PC-3 (cell line): Measurements from ENCODE around the gene LTBP3. TPM values are rescaled to one million over a fixed set of nuclear protein-coding genes. Genes with fewer than 3 reads are reported as not detected.

Source experiments
- ATAC-seq: fragments of 200-7000 bp; cut with Tn5 transposase; 2 replicates; pipeline ENCODE4 v1.9.1; 2020; ENCODE audit warnings: mild to moderate bottlenecking, moderate library complexity
- BruUV-seq: library from RNA; stranded (reverse); fragments of 400-500 nt; replicated peaks from 2 replicates; lab custom pipeline; 2021; lab: Mats Ljungman, UMichigan
- CTCF ChIA-PET: fragments of 300-600 bp; sonication (Branson Sonifier 250); formaldehyde crosslinking; loops from one replicate; lab custom pipeline; 2022; ENCODE audit warnings: antibody characterized with exemption; lab: Charles Lee
- POLR2A ChIA-PET: fragments of 300-600 bp; sonication (Branson Sonifier 250); formaldehyde crosslinking; loops from one replicate; lab custom pipeline; 2022; ENCODE audit warnings: antibody characterized with exemption; ENCODE audit not compliant: unreplicated experiment; lab: Charles Lee
- DNase-seq: peaks from one replicate; pipeline ENCODE4 v3.0.0-alpha.2; 2015
- H2AFZ ChIP-seq: fragments of 300-600 bp; sonication (generic); 2 replicates; pipeline ENCODE4 v1.6.0; 2016; ENCODE audit warnings: antibody characterized with exemption, low read length
- H3F3A ChIP-seq: fragments of 300-600 bp; sonication (generic); one replicate; pipeline ENCODE4 v1.6.0; 2017; ENCODE audit warnings: antibody characterized with exemption, low read length, control low read depth, mild to moderate bottlenecking; ENCODE audit not compliant: unreplicated experiment
- H3K27ac ChIP-seq: fragments of 300-600 bp; sonication (generic); 2 replicates; pipeline ENCODE4 v1.5.1; 2016; ENCODE audit warnings: mild to moderate bottlenecking, low read length
- H3K27me3 ChIP-seq: fragments of 300-600 bp; sonication (generic); 2 replicates; pipeline ENCODE4 v1.6.1; 2016; ENCODE audit warnings: low read length, mixed read lengths
- H3K36me3 ChIP-seq: fragments of 300-600 bp; sonication (generic); 2 replicates; pipeline ENCODE4 v1.6.1; 2016; ENCODE audit warnings: low read depth, mixed run types, low read length, mixed read lengths
- H3K4me1 ChIP-seq: fragments of 300-600 bp; sonication (generic); 2 replicates; pipeline ENCODE4 v1.5.1; 2016; ENCODE audit warnings: low read length; ENCODE audit not compliant: insufficient read depth
- H3K4me2 ChIP-seq: fragments of 300-600 bp; sonication (generic); 2 replicates; pipeline ENCODE4 v1.6.0; 2016; ENCODE audit warnings: low read length
- H3K4me3 ChIP-seq: fragments of 300-600 bp; sonication (generic); 2 replicates; pipeline ENCODE4 v1.5.1; 2016; ENCODE audit warnings: mild to moderate bottlenecking, low read length, mixed read lengths
- H3K79me2 ChIP-seq: fragments of 300-600 bp; sonication (generic); 2 replicates; pipeline ENCODE4 v1.6.1; 2017; ENCODE audit warnings: low read length, mixed read lengths
- H3K9ac ChIP-seq: fragments of 300-600 bp; sonication (generic); 2 replicates; pipeline ENCODE4 v1.6.0; 2016; ENCODE audit warnings: mild to moderate bottlenecking, low read length
- H3K9me2 ChIP-seq: fragments of 300-600 bp; sonication (generic); replicated peaks from 2 replicates; pipeline ENCODE4 v1.6.1; 2016; ENCODE audit warnings: mixed run types, low read length, mixed read lengths
- H3K9me3 ChIP-seq: fragments of 300-600 bp; sonication (generic); 2 replicates; pipeline ENCODE4 v1.6.1; 2016; ENCODE audit warnings: low read length, mixed read lengths
- H4K20me1 ChIP-seq: fragments of 300-600 bp; sonication (generic); 2 replicates; pipeline ENCODE4 v1.6.1; 2016; ENCODE audit warnings: low read length, mixed read lengths
- EZH2 ChIP-seq: fragments of 300-600 bp; sonication (generic); IDR thresholded peaks from one replicate; pipeline ENCODE4 v1.6.1; 2017; ENCODE audit warnings: antibody characterized with exemption, mild to moderate bottlenecking, low read length; ENCODE audit not compliant: unreplicated experiment
- EZH2phosphoT487 ChIP-seq: fragments of 300-600 bp; sonication (generic); IDR thresholded peaks from 2 replicates; pipeline ENCODE4 v1.6.1; 2018; ENCODE audit warnings: mild to moderate bottlenecking, antibody characterized with exemption, low read length, borderline replicate concordance
- intact Hi-C: fragments of 100-400 bp; cut with micrococcal nuclease; formaldehyde crosslinking; loops from 2 replicates; pipeline ENCODE4 v1.9.0; 2023
- total RNA-seq: library from RNA; depleted of rRNA; stranded (reverse); fragments of >200 nt; gene quantifications from 2 replicates; pipeline ENCODE4 v1.2.3, GENCODE V29; 2014
- TF ChIP-seq, protein P1 (sequence below): fragments of 300-600 bp; sonication (generic); conservative IDR thresholded peaks from 2 replicates; pipeline ENCODE4 v1.5.1; 2017; ENCODE audit warnings: antibody characterized with exemption, low read depth, mild to moderate bottlenecking, low read length

The LTBP3 gene
- total RNA-seq, 1 experiment from 2014 or later, result 197 TPM

DNA sequence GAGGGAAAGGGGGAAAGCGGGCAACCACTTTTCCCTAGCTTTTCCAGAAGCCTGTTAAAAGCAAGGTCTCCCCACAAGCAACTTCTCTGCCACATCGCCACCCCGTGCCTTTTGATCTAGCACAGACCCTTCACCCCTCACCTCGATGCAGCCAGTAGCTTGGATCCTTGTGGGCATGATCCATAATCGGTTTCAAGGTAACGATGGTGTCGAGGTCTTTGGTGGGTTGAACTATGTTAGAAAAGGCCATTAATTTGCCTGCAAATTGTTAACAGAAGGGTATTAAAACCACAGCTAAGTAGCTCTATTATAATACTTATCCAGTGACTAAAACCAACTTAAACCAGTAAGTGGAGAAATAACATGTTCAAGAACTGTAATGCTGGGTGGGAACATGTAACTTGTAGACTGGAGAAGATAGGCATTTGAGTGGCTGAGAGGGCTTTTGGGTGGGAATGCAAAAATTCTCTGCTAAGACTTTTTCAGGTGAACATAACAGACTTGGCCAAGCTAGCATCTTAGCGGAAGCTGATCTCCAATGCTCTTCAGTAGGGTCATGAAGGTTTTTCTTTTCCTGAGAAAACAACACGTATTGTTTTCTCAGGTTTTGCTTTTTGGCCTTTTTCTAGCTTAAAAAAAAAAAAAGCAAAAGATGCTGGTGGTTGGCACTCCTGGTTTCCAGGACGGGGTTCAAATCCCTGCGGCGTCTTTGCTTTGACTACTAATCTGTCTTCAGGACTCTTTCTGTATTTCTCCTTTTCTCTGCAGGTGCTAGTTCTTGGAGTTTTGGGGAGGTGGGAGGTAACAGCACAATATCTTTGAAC, 52.5 kb downstream of the LTBP3 start:
- TF ChIP-seq EZH2phosphoT487 (no peak), EZH2 (no peak)
- TF ChIP-seq, protein P1, sequence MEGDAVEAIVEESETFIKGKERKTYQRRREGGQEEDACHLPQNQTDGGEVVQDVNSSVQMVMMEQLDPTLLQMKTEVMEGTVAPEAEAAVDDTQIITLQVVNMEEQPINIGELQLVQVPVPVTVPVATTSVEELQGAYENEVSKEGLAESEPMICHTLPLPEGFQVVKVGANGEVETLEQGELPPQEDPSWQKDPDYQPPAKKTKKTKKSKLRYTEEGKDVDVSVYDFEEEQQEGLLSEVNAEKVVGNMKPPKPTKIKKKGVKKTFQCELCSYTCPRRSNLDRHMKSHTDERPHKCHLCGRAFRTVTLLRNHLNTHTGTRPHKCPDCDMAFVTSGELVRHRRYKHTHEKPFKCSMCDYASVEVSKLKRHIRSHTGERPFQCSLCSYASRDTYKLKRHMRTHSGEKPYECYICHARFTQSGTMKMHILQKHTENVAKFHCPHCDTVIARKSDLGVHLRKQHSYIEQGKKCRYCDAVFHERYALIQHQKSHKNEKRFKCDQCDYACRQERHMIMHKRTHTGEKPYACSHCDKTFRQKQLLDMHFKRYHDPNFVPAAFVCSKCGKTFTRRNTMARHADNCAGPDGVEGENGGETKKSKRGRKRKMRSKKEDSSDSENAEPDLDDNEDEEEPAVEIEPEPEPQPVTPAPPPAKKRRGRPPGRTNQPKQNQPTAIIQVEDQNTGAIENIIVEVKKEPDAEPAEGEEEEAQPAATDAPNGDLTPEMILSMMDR, result no peak
- Histone ChIP-seq H3K9me2 (no peaks in the 10 kb centered on the region), H3K27me3 (no peaks in the 10 kb centered on the region), H3K79me2 (peaks cover 58% of the 10 kb centered on the region), H3K36me3 (peaks cover 58% of the 10 kb centered on the region), H4K20me1 (peaks cover 58% of the 10 kb centered on the region), H3K4me3 (peak overlapping the region; percentile 95; the same call in 1 of the 2 replicates), H2AFZ (no peak overlapping the region), H3F3A (peaks cover 74% of the 10 kb centered on the region), H3K4me1 (peaks cover 45% of the 10 kb centered on the region), H3K4me2 (peak overlapping the region; percentile 90), H3K27ac (peak overlapping the region; percentile 52; the same call in 1 of the 2 replicates), H3K9me3 (no peaks in the 10 kb centered on the region), H3K9ac (no peak overlapping the region)
- ChIA-PET POLR2A (interaction anchor here (0.5 to 3.4 kb wide), 13 partner anchors 8 to 259 kb away, joined by 3 to 46 read pairs (median 6); partner anchors contain the start of gene NEAT1), CTCF (interaction anchor here (0.5 to 1.0 kb wide), 3 partner anchors 50 to 58 kb away, joined by 3 to 5 read pairs (median 4); no protein-coding TSS in a partner anchor)
- BruUV-seq, result no TSS peak
- no peak for ATAC-seq
- DNase-seq, result no peak
- intact Hi-C loops, result loop anchor here (2.0 to 5.0 kb wide), 2 partner anchors 59 to 73 kb away; no protein-coding TSS in a partner anchor

DNA sequence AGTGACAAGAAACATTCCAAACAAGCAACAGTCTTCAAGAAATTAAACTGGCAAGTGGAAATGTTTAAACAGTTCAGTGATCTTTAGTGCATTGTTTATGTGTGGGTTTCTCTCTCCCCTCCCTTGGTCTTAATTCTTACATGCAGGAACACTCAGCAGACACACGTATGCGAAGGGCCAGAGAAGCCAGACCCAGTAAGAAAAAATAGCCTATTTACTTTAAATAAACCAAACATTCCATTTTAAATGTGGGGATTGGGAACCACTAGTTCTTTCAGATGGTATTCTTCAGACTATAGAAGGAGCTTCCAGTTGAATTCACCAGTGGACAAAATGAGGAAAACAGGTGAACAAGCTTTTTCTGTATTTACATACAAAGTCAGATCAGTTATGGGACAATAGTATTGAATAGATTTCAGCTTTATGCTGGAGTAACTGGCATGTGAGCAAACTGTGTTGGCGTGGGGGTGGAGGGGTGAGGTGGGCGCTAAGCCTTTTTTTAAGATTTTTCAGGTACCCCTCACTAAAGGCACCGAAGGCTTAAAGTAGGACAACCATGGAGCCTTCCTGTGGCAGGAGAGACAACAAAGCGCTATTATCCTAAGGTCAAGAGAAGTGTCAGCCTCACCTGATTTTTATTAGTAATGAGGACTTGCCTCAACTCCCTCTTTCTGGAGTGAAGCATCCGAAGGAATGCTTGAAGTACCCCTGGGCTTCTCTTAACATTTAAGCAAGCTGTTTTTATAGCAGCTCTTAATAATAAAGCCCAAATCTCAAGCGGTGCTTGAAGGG, 53.3 kb downstream of the LTBP3 start:
- POLR2A ChIA-PET, result interaction anchor here (0.5 to 3.4 kb wide), 9 partner anchors 7 to 225 kb away, joined by 3 to 46 read pairs (median 5); partner anchors contain the start of genes NEAT1 and ZNRD2
- BruUV-seq, result TSS peak; percentile 0
- Histone ChIP-seq H3K27ac (no peak overlapping the region), H3K4me2 (peak overlapping the region; percentile 90), H3K9me3 (no peaks in the 10 kb centered on the region), H3F3A (peaks cover 82% of the 10 kb centered on the region), H3K4me1 (peaks cover 45% of the 10 kb centered on the region), H3K36me3 (peaks cover 66% of the 10 kb centered on the region), H2AFZ (no peak overlapping the region), H3K79me2 (peaks cover 66% of the 10 kb centered on the region), H4K20me1 (peaks cover 66% of the 10 kb centered on the region), H3K9ac (peak overlapping the region; percentile 97; the same call in 1 of the 2 replicates), H3K27me3 (no peaks in the 10 kb centered on the region), H3K9me2 (no peaks in the 10 kb centered on the region), H3K4me3 (peak overlapping the region; percentile 95)
- intact Hi-C loops, result loop anchor here (5.0 kb wide), 1 partner anchor 73 kb away; no protein-coding TSS in a partner anchor
- TF ChIP-seq EZH2phosphoT487 (no peak), EZH2 (no peak)
- TF ChIP-seq, protein P1, result no peak
- DNase-seq, result no peak
- CTCF ChIA-PET, result interaction anchor here (0.5 kb wide), 1 partner anchor 58 kb away, joined by 4 read pairs; no protein-coding TSS in a partner anchor
- no peak for ATAC-seq
